Ecto neural progenitor cell (in vitro differentiated cells): ENCODE data around the gene NPHP4.
A peak's percentile ranks its signal among the peaks of the same experiment; 100 is the strongest.

Source experiments
- DNase-seq: peaks from one replicate; pipeline ENCODE4 v3.0.0-alpha.2; 2018; ENCODE audit warnings: low spot score

The NPHP4 gene

GRCh38 chr1:5831600-5832335 lies 160.5 kb downstream of the NPHP4 start:
- no peak for DNase-seq

GRCh38 chr1:5830771-5831599 lies 161.2 kb downstream of the NPHP4 start:
- DNase-seq, result peak; percentile 91

GRCh38 chr1:5829414-5829813 lies 162.8 kb downstream of the NPHP4 start:
- DNase-seq, result no peak

GRCh38 chr1:5828308-5828935 lies 163.8 kb downstream of the NPHP4 start:
- no peak for DNase-seq

- no peak for DNase-seq
These were observed 164.7 kb downstream of the NPHP4 start for GRCh38 chr1:5827516-5827915.

- DNase-seq, result no peak
These were observed 165.6 kb downstream of the NPHP4 start for GRCh38 chr1:5826601-5827000.

GRCh38 chr1:5822726-5823125 lies 169.5 kb downstream of the NPHP4 start:
- DNase-seq, result no peak

- DNase-seq, result no peak
These were observed 170.0 kb downstream of the NPHP4 start for GRCh38 chr1:5822266-5822665.

- DNase-seq, result no peak
These were observed 170.6 kb downstream of the NPHP4 start for GRCh38 chr1:5821540-5822176.

- no peak for DNase-seq
These were observed 172.2 kb downstream of the NPHP4 start for GRCh38 chr1:5820026-5820421.

- no peak for DNase-seq
These were observed 172.7 kb downstream of the NPHP4 start for GRCh38 chr1:5819391-5820025.

GRCh38 chr1:5818755-5819154 lies 173.5 kb downstream of the NPHP4 start:
- no peak for DNase-seq

GRCh38 chr1:5815716-5816115 lies 176.5 kb downstream of the NPHP4 start:
- DNase-seq, result no peak

GRCh38 chr1:5815211-5815610 lies 177.0 kb downstream of the NPHP4 start:
- DNase-seq, result no peak

- no peak for DNase-seq
These were observed 178.1 kb downstream of the NPHP4 start for GRCh38 chr1:5814046-5814619.

- DNase-seq, result no peak
These were observed 178.7 kb downstream of the NPHP4 start for GRCh38 chr1:5813480-5813879.
